GM13977 (cell line): Measurements from ENCODE around the gene TMEM63C.

Experiments used
- DNase-seq: peaks from one replicate; pipeline ENCODE4 v3.0.0; 2012; ENCODE audit warnings: low spot score
- CTCF ChIP-seq: IDR thresholded peaks from 2 replicates; pipeline ENCODE4 v1.5.1; 2012; ENCODE audit warnings: mild to moderate bottlenecking, control low read depth; ENCODE audit not compliant: insufficient read depth; ENCODE audit errors: extremely low read depth, missing control alignments
- in situ Hi-C: fragments of 300-500 bp; cut with MboI; formaldehyde crosslinking; loops from one replicate; pipeline ENCODE4 v1.12.0; 2022; ENCODE audit warnings: low sequenced_read_pairs, low pct_unique_long_range_greater_than_20kb, mixed read lengths, inconsistent platforms; ENCODE audit not compliant: unreplicated experiment

Gene TMEM63C

DNA sequence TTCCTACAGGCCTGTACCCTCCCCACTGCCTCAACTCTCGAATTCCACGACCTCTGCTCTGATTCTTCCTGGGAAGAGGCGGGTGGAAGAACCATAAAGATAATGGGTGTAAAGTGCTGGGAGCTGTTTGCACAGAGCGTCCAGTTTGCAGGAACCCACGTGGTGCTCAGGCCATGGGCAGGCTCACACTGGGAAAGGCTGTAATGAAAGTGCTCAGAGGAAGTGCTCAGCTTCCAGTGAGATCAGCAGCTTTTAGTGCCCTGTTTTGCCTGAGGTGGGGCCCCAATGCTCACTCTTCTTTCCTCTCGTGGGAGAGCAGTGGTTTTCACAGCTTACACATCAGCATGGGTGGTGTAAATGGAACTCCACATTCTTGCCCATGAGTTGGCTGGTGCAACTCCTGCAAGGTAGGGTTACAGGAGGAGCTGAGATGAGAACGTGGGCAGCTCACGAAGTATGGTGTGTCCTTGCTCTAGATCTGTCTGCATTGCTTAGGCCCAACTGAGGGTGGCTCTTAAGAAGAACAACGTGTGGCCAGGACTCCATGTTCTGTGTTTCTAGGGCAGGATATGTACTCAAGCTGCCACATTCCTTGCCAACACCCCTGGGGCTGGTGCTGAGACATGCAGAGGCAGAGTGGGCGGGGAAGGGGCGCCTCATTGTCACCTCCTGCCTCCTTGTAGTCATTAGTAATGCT is 2.9 kb downstream of the TMEM63C start:
- in situ Hi-C loops, result no loop called here
- no peak for DNase-seq
- no peak for TF ChIP-seq CTCF

- in situ Hi-C loops, result no loop called here
- DNase-seq, result no peak
- TF ChIP-seq CTCF, result no peak
Measured at GRCh38 chr14:77185093-77185465, 3.5 kb downstream of the TMEM63C start.

DNA sequence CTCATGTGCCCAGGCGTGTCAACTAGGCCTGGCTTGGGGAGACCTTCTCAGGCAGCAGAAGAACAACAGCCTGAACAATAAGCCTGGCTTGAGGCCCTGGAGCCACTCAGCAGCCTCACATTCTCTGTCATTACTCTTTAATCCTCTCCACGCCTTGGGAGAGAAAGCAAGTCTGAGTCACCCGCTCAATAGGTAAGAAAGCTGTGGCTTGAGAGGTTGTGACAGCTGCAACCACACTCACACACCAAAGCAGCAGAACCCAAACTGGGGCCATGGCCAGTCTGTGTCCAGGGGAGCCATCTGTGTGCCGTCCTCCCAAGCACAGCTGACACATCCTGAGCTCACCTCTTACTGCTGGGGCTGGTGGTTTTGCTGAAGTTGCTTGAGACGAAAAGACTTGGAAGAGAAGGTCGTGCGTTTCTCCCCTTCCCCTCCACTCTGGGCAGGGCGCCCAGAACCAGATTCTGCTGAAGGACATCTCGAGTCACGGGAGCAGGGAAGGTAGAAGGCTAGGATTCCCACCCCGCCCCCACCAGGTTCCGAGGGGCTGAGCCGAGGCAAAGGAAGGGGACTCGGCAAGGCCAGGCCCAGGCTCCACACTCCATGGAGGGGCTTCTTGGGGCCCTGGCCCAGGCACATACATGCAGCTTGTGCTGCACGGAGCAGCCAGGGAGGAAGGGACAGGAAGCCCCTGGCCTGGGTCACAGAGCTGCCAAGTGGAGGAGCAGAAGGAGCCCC is 5.5 kb downstream of the TMEM63C start:
- in situ Hi-C loops, result no loop called here
- no peak for TF ChIP-seq CTCF
- no peak for DNase-seq

GRCh38 chr14:77187649-77188012 is 6.0 kb downstream of the TMEM63C start:
- in situ Hi-C loops, result no loop called here
- no peak for TF ChIP-seq CTCF
- DNase-seq, result no peak

DNA sequence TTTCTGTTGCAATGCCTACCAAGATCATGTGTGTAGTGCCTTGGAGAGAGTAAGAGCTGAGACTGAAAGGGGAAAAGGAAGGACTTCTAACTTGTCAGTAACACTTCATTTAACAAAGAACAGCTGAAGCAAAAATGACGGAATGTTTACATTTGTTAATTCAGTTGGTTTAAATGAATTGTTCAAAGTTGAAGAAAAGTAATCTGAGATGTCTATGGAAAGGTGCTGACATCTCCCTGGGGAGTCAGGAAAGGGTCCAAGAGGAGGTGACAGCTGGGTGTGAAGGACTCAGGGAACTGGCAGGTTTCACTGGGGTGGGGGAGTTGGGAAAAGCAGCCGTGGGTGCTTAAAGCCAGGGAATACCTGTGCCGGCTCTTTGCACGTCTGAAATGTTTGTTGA is 7.9 kb downstream of the TMEM63C start:
- no peak for DNase-seq
- in situ Hi-C loops, result no loop called here
- no peak for TF ChIP-seq CTCF

DNA sequence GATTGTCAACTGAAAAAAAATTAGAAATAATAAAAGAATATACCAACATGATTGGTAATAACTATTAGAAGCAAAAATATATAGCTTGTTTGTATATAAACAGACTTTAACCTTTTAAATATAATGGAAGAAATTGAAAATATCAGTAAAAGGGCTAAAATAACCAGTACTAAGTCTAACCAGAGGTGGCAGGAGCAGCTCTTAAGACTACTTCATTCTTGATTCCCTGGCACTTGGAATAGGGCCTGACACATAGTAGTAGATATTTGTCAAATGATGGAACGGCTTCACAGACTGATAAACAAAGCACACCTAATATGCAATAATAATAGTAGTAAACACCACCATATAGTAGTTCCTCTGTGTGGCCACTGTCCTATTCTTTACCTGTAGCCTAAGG is 9.4 kb downstream of the TMEM63C start:
- no peak for DNase-seq
- TF ChIP-seq CTCF, result no peak
- in situ Hi-C loops, result no loop called here
